ENCODE results near the gene EGF. TPM values are rescaled to one million over a fixed set of nuclear protein-coding genes. Genes with fewer than 3 reads are reported as not detected.
"Not testable (repeated sequence)": the region's sequence is repeated elsewhere in the genome, so short reads cannot be mapped to it uniquely, and the experiment has no call there.

The EGF gene
- total RNA-seq, 2 experiments from 2014 or later: not detected

- Histone ChIP-seq H3K9me3 (ENCODE audit: low read length) (no peaks in the 10 kb centered on the region), H3K9me2 (ENCODE audit: insufficient read depth, low read length) (no peaks in the 10 kb centered on the region), H3K27ac (ENCODE audit: low read depth, low read length, poor library complexity, severe bottlenecking) (no peak overlapping the region), H2AFZ (ENCODE audit: low read length) (no peak overlapping the region), H3K4me3 (ENCODE audit: low read depth, low read length, poor library complexity, severe bottlenecking) (no peak overlapping the region), H4K20me1 (ENCODE audit: insufficient read depth, low read length) (no peaks in the 10 kb centered on the region), H3K4me2 (ENCODE audit: low read length) (no peak overlapping the region), H3K4me1 (ENCODE audit: insufficient read depth, low read length, poor library complexity, severe bottlenecking) (no peaks in the 10 kb centered on the region), H3K79me2 (ENCODE audit: insufficient read depth, low read depth, low read length) (no peaks in the 10 kb centered on the region), H3K36me3 (ENCODE audit: insufficient read depth, low read length) (no peaks in the 10 kb centered on the region)
- CTCF ChIA-PET (ENCODE audit: unreplicated experiment): no interaction called here
- DNase-seq (ENCODE audit: low spot score): no peak
- TF ChIP-seq EZH2phosphoT487 (IDR thresholded peaks at IDR 0.05; ENCODE audit: borderline replicate concordance, low read depth, low read length) (no peak), CTCF (conservative IDR thresholded peaks at IDR 0.05; ENCODE audit: low read length) (no peak)
- intact Hi-C loops (cut with micrococcal nuclease; ENCODE audit: unreplicated experiment): no loop called here
- POLR2A ChIA-PET: interaction anchor here (0.6 kb wide), 1 partner anchor 550 kb away, joined by 7 read pairs; no protein-coding TSS in a partner anchor
- BruUV-seq (replicated peaks): no TSS peak
These were observed 120.8 kb downstream of the EGF start for GRCh38 chr4:110033355-110034025.

- no peak for DNase-seq (ENCODE audit: low spot score)
- no peak overlapping the region for H3K27ac ChIP-seq (ENCODE audit: low read depth, low read length, poor library complexity, severe bottlenecking)
- intact Hi-C loops (cut with micrococcal nuclease; ENCODE audit: unreplicated experiment): no loop called here
- no peaks in the 10 kb centered on the region for H3K4me1 ChIP-seq (ENCODE audit: insufficient read depth, low read length, poor library complexity, severe bottlenecking)
- H3K79me2 ChIP-seq (ENCODE audit: insufficient read depth, low read depth, low read length): no peaks in the 10 kb centered on the region
- H3K36me3 ChIP-seq (ENCODE audit: insufficient read depth, low read length): no peaks in the 10 kb centered on the region
- H3K4me3 ChIP-seq (ENCODE audit: low read depth, low read length, poor library complexity, severe bottlenecking): no peak overlapping the region
- POLR2A ChIA-PET: interaction anchor here (0.6 kb wide), 1 partner anchor 242 kb away, joined by 3 read pairs; no protein-coding TSS in a partner anchor
- H3K9me2 ChIP-seq (ENCODE audit: insufficient read depth, low read length): no peaks in the 10 kb centered on the region
- H2AFZ ChIP-seq (ENCODE audit: low read length): no peak overlapping the region
- TF ChIP-seq EZH2phosphoT487 (IDR thresholded peaks at IDR 0.05; ENCODE audit: borderline replicate concordance, low read depth, low read length) (no peak), CTCF (conservative IDR thresholded peaks at IDR 0.05; ENCODE audit: low read length) (no peak)
- no peaks in the 10 kb centered on the region for H3K9me3 ChIP-seq (ENCODE audit: low read length)
- no TSS peak for BruUV-seq (replicated peaks)
- CTCF ChIA-PET (ENCODE audit: unreplicated experiment): no interaction called here
- H3K4me2 ChIP-seq (ENCODE audit: low read length): no peak overlapping the region
- H4K20me1 ChIP-seq (ENCODE audit: insufficient read depth, low read length): no peaks in the 10 kb centered on the region
These were observed 121.3 kb downstream of the EGF start for GRCh38 chr4:110034026-110034393.

- H3K9me2 ChIP-seq (ENCODE audit: insufficient read depth, low read length); H3K4me2 ChIP-seq (ENCODE audit: low read length); CTCF ChIA-PET (ENCODE audit: unreplicated experiment); H3K4me3 ChIP-seq (ENCODE audit: low read depth, low read length, poor library complexity, severe bottlenecking); BruUV-seq (replicated peaks); H4K20me1 ChIP-seq (ENCODE audit: insufficient read depth, low read length); H3K4me1 ChIP-seq (ENCODE audit: insufficient read depth, low read length, poor library complexity, severe bottlenecking); H3K79me2 ChIP-seq (ENCODE audit: insufficient read depth, low read depth, low read length); intact Hi-C loops (cut with micrococcal nuclease; ENCODE audit: unreplicated experiment); DNase-seq (ENCODE audit: low spot score); H3K36me3 ChIP-seq (ENCODE audit: insufficient read depth, low read length); H3K9me3 ChIP-seq (ENCODE audit: low read length); H3K27ac ChIP-seq (ENCODE audit: low read depth, low read length, poor library complexity, severe bottlenecking); H2AFZ ChIP-seq (ENCODE audit: low read length): not testable (repeated sequence)
- POLR2A ChIA-PET: interaction anchor here (0.5 kb wide), 1 partner anchor 20 kb away, joined by 3 read pairs; no protein-coding TSS in a partner anchor
These were observed 126.5 kb downstream of the EGF start for GRCh38 chr4:110039164-110039563.

All from OCI-LY7 (cell line).